WERI-Rb-1 (cell line): ENCODE results near the gene PIEZO2.

Experiments
- DNase-seq: peaks from one replicate; pipeline ENCODE4 v3.0.0-alpha.2; 2020
- H3K27ac ChIP-seq: fragments of 250-450 bp; sonication (Bioruptor Pico); 2 replicates; pipeline ENCODE4 v1.5.1; 2020; ENCODE audit warnings: mild to moderate bottlenecking, moderate library complexity
- H3K27me3 ChIP-seq: fragments of 250-450 bp; sonication (Bioruptor Pico); 2 replicates; pipeline ENCODE4 v1.5.1; 2021; ENCODE audit warnings: mild to moderate bottlenecking, low read depth, moderate library complexity; ENCODE audit not compliant: insufficient read depth, severe bottlenecking
- H3K36me3 ChIP-seq: fragments of 250-450 bp; sonication (Bioruptor Pico); 2 replicates; pipeline ENCODE4 v1.5.1; 2020; ENCODE audit warnings: mild to moderate bottlenecking, moderate library complexity
- H3K4me3 ChIP-seq: 2 replicates; pipeline ENCODE4 v1.5.1; 2011; ENCODE audit warnings: low read depth, mild to moderate bottlenecking, control low read depth, low read length
- H3K9me3 ChIP-seq: fragments of 250-450 bp; sonication (Bioruptor Pico); 2 replicates; pipeline ENCODE4 v1.5.1; 2021; ENCODE audit warnings: mild to moderate bottlenecking, moderate library complexity; ENCODE audit not compliant: severe bottlenecking
- CTCF ChIP-seq: IDR thresholded peaks from 2 replicates; pipeline ENCODE4 v1.5.1; 2011; ENCODE audit warnings: low read depth, mild to moderate bottlenecking, control low read depth, inconsistent platforms, low read length

PIEZO2 gene

GRCh38 chr18:11078491-11078890 lies 70.9 kb downstream of the PIEZO2 start:
- TF ChIP-seq CTCF, result no peak
- H3K4me3 ChIP-seq, result no peak overlapping the region
- no peaks in the 10 kb centered on the region for H3K27me3 ChIP-seq
- DNase-seq, result no peak
- no peak overlapping the region for H3K27ac ChIP-seq
- no peaks in the 10 kb centered on the region for H3K9me3 ChIP-seq
- H3K36me3 ChIP-seq, result no peaks in the 10 kb centered on the region

GRCh38 chr18:11077548-11078187 lies 71.7 kb downstream of the PIEZO2 start:
- Histone ChIP-seq H3K27ac (no peak overlapping the region), H3K9me3 (no peaks in the 10 kb centered on the region), H3K36me3 (no peaks in the 10 kb centered on the region), H3K27me3 (no peaks in the 10 kb centered on the region), H3K4me3 (no peak overlapping the region)
- no peak for TF ChIP-seq CTCF
- DNase-seq, result no peak

GRCh38 chr18:11074889-11075288 lies 74.5 kb downstream of the PIEZO2 start:
- Histone ChIP-seq H3K4me3 (no peak overlapping the region), H3K36me3 (no peaks in the 10 kb centered on the region), H3K9me3 (no peaks in the 10 kb centered on the region), H3K27me3 (peaks cover 2% of the 10 kb centered on the region), H3K27ac (no peak overlapping the region)
- no peak for DNase-seq
- no peak for TF ChIP-seq CTCF

GRCh38 chr18:11073971-11074370 lies 75.4 kb downstream of the PIEZO2 start:
- Histone ChIP-seq H3K4me3 (no peak overlapping the region), H3K36me3 (no peaks in the 10 kb centered on the region), H3K27ac (no peak overlapping the region), H3K27me3 (peaks cover 2% of the 10 kb centered on the region), H3K9me3 (no peaks in the 10 kb centered on the region)
- no peak for TF ChIP-seq CTCF
- no peak for DNase-seq

GRCh38 chr18:11072632-11073031 lies 76.7 kb downstream of the PIEZO2 start:
- no peak overlapping the region for H3K27ac ChIP-seq
- TF ChIP-seq CTCF, result no peak
- no peaks in the 10 kb centered on the region for H3K36me3 ChIP-seq
- H3K27me3 ChIP-seq, result peaks cover 2% of the 10 kb centered on the region
- no peaks in the 10 kb centered on the region for H3K9me3 ChIP-seq
- no peak for DNase-seq
- H3K4me3 ChIP-seq, result no peak overlapping the region

- Histone ChIP-seq H3K4me3 (no peak overlapping the region), H3K27me3 (peaks cover 2% of the 10 kb centered on the region), H3K27ac (no peak overlapping the region), H3K9me3 (no peaks in the 10 kb centered on the region), H3K36me3 (no peaks in the 10 kb centered on the region)
- no peak for DNase-seq
- no peak for TF ChIP-seq CTCF
These were observed 78.1 kb downstream of the PIEZO2 start for GRCh38 chr18:11071300-11071699.
